LoVo (cell line): Measurements from ENCODE around the gene PRSS2.

Source experiments
- DNase-seq: peaks from one replicate; pipeline ENCODE4 v3.0.0-alpha.2; 2016; ENCODE audit warnings: low spot score

Gene PRSS2

GRCh38 chr7:142801601-142802295, 31.0 kb downstream of the PRSS2 start:
- no peak for DNase-seq

GRCh38 chr7:142802301-142802700, 31.5 kb downstream of the PRSS2 start:
- no peak for DNase-seq

GRCh38 chr7:142803901-142804300, 33.1 kb downstream of the PRSS2 start:
- no peak for DNase-seq

GRCh38 chr7:142804728-142805207, 34.0 kb downstream of the PRSS2 start:
- no peak for DNase-seq

GRCh38 chr7:142805350-142806021, 34.7 kb downstream of the PRSS2 start:
- DNase-seq, result no peak

GRCh38 chr7:142806022-142806356, 35.2 kb downstream of the PRSS2 start:
- DNase-seq, result no peak

GRCh38 chr7:142806957-142807356, 36.2 kb downstream of the PRSS2 start:
- no peak for DNase-seq

- no peak for DNase-seq
Measured at GRCh38 chr7:142807855-142808460, 37.2 kb downstream of the PRSS2 start.

- no peak for DNase-seq
Measured at GRCh38 chr7:142808461-142808801, 37.7 kb downstream of the PRSS2 start.

- no peak for DNase-seq
Measured at GRCh38 chr7:142808802-142809583, 38.2 kb downstream of the PRSS2 start.

GRCh38 chr7:142809671-142810070, 38.9 kb downstream of the PRSS2 start:
- DNase-seq, result no peak

GRCh38 chr7:142811154-142811737, 40.5 kb downstream of the PRSS2 start:
- peak; percentile 71 for DNase-seq

GRCh38 chr7:142812437-142813215, 41.9 kb downstream of the PRSS2 start:
- no peak for DNase-seq

- DNase-seq, result peak; percentile 64
Measured at GRCh38 chr7:142813226-142813625, 42.5 kb downstream of the PRSS2 start.

GRCh38 chr7:142813699-142814098, 42.9 kb downstream of the PRSS2 start:
- no peak for DNase-seq

GRCh38 chr7:142814451-142814850, 43.7 kb downstream of the PRSS2 start:
- DNase-seq, result no peak

GRCh38 chr7:142815134-142815533, 44.4 kb downstream of the PRSS2 start:
- DNase-seq, result no peak

GRCh38 chr7:142817506-142817905, 46.7 kb downstream of the PRSS2 start:
- no peak for DNase-seq

GRCh38 chr7:142819530-142819929, 48.8 kb downstream of the PRSS2 start:
- no peak for DNase-seq

- DNase-seq, result no peak
Measured at GRCh38 chr7:142822714-142823113, 51.9 kb downstream of the PRSS2 start.
